T follicular helper cell (primary cell): Measurements from ENCODE around the gene VSTM1.
"Not testable (repeated sequence)": the region's sequence is repeated elsewhere in the genome, so short reads cannot be mapped to it uniquely, and the experiment has no call there.

Experiments
- DNase-seq: peaks from one replicate; pipeline ENCODE4 v3.0.0-alpha.2; 2020; ENCODE audit warnings: low read depth

VSTM1 gene

DNA sequence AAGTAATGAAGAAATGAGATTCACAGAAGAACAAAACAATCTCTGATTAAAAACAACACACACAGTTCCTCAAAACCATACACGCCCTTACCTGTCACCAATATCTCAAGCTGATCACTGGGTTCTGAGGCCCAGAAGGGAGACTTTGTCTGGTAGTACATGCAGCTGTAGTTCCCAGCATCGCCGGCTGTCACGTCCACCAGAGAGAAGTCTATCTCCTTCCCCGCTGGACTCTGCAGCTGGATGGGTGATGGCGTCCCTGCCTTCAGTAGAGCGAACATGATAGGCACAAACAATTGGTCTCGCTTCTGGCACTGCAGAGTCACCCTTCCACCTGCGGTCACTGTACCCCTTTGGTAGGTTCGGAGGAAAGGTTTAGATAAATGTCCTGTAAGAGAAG is 10.1 kb upstream of the VSTM1 start:
- DNase-seq: no peak

DNA sequence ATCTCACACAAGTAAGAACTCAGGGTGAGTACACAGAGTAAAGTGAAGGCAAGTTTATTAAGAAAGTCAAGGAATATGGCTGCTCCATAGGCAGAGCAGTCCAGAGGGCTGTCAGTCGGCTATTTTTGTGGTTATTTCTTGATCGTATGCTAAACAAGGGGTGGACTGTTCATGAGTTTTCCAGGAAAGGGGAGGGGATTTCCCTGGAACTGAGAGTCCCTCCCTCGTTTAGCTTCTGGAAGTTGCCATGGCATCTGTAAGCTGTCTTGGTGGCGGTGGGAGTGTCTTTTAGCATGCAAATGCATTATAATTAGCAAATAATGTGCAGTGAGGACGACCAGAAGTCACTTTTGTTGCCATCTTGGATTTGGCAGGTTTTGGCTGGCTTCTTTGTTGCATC is 5.8 kb upstream of the VSTM1 start:
- no peak for DNase-seq

DNA sequence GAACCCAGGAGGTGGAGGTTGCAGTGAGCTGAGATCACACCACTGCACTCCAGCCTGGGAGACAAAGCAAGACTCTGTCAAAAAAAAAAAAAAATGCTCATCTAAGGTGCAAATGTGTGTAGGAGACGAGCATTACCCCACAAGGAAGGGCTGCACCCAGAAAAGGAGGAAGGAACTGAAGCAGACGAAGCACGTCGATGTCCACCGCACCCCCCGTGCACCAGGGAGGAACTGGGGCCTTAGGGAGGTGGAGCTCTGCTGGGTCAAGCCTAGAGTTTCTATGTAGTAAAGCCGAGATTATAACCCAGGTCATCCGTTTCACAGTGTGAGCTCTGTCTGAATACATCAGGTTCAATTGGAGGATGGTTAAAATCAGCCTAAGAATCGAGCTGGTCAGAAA is 1.1 kb downstream of the VSTM1 start:
- no peak for DNase-seq

DNA sequence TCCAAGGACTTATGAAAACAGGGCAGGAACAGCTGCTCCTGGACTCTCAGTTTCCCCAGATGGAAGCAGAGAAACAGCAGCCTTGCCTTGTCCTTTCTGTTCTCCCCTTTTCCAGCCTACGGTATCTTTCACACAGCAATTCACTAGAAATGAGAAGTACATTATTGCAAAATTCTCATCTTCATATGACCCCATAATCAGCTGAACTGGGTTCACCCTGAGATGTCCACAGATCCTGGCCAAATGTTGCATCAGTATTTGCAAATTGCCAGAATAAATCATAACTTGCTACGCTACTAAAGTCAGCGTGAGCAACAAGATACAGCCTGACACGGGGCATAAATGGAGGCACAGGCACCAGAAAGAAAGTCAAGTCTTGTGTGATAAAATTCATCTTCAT is 16.1 kb downstream of the VSTM1 start:
- no peak for DNase-seq

DNA sequence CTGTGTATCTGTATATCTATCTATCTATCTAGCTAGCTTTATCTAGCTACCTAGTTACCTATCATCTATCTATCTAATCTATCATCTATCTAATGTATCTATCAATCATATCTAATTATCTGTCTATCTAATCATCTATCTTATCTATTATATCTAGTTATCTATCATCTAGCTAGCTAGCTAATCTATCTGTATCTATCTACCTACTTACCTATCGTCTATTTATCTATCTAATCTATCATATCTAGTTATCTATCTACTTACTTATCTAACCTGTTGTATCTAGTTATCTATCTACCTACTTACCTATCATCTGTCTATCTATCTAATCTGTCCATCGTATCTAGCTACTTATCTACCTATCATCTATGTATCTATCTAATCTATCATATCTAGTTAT is 17.9 kb downstream of the VSTM1 start:
- DNase-seq: no peak

DNA sequence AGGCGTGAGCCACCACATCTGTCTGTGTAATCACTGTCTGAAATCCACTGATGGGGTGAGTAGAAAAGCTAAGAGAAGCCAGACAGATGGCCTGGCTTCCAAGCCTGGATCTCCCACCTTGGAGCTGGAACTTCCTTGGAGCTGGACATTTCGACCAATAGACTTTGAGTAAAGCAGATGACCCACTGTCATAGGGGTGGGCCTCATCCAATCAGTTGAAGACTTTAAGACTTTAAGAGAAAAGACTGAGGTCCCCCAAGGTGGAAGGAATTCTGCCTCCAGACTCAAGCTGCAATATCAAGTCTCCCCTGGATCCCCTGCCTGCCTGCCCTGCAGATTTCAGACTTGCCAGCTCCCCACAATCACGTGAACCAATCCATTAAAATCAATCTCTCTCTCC is 20.7 kb downstream of the VSTM1 start:
- no peak for DNase-seq

DNA sequence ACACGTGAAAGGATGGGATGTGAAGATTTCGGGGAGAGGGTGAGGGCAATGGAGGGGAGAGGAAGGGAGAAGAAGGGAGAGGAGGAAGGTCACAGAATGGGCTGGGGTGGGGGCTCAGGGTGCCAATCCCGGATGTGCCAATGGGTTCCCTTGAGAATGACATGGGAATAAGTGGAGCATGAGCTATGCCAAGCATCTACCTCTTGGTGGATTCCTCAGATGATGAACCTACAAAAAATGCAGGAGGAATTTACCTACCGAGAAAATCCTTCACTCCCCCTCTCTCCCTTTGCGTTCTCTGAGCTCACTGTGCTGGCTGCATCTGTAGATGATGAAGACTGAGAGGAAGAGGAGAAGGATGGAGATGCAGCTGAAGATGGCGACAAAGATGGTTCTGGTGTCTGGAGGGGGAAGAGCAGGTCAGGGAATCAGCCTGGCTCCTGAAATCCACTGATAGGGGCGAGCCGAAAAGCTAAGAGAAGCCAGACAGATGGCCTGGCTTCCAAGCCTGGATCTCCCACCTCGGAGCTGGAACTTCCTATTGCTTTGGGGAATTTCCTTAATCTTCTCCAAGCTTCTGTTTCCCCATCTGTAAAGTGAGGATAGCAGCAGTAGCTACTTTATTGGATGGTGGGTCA is 21.6 kb downstream of the VSTM1 start:
- DNase-seq: no peak

DNA sequence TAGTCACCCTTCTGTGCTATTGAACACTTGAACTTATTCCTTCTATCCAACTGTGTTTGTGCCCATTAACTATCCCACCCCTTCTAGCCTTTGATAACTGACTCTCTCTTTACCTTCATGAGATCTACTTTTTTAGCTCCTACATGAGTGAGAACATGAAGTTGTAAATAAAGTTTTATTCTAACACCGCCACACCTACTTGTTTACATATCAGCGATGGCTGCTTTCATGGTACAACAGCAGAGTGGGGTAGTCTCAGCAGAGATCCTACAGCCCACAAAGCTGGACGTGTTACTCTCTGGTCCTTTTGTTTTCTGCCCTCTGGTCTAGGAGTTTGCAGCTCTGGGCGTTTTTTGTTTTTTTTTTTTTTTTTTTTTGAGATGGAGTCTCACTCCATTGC is 23.7 kb downstream of the VSTM1 start:
- no peak for DNase-seq

DNA sequence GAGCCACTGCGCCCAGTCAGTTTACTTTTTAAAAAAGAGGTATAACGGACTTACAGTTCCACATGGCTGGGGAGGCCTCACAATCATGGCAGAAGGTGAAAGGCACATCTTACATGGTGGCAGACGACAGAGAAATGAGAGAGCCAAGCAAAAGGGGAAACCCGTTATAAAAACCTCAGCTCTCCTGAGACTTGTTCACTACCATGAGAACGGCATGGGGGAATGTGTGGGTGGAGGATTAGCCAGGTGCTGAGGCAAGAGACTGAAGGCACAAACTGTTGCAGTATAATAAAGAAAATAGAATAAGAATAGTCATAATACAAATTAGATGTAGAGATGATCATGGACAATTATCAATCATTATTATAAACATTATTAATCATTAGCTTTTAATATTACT is 27.2 kb downstream of the VSTM1 start:
- not testable (repeated sequence) for DNase-seq

DNA sequence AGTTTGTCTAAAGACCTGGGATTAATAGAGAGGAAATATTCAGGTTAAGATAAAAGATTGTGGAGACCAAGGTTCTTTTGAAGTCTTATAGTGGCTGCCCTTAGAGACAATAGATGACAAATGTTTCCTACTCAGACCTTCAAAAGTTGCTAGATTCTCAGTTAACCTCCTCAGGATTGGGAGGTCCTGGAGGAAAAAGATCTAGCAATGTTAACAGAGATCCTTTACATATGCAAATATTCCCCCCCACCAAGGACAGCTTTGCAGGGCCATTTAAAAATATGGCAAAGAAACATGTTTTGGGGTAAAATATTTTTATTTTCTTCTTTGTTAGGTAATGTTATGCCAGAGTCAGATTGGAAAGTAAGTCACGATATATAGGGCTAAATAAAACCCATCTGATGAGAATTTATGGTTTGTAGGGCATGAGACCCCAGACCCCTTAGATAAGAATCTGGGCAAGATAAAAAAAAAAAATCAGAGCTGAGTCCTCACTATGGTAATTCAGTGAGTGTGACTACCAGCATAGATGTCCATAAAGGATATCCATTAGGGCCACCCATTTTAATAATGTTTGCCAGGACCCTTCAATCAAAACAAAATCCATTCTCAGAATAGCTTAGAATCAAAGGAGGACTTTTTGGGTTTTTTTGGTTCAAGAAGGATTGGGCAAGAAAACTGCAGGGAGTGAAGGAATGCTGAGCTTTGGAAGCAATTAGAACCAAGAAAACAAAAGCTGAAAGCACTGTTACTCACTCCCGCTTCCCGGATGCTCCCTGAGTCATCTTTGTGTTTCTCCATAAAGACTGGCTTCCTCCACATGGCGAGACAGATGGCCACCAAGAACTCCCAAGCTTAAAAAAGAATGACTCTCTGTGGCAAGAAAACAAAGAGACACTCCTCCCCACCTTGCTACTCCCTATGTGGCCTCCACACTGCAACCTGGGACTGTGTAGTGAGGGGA is 28.2 kb downstream of the VSTM1 start:
- DNase-seq: no peak

DNA sequence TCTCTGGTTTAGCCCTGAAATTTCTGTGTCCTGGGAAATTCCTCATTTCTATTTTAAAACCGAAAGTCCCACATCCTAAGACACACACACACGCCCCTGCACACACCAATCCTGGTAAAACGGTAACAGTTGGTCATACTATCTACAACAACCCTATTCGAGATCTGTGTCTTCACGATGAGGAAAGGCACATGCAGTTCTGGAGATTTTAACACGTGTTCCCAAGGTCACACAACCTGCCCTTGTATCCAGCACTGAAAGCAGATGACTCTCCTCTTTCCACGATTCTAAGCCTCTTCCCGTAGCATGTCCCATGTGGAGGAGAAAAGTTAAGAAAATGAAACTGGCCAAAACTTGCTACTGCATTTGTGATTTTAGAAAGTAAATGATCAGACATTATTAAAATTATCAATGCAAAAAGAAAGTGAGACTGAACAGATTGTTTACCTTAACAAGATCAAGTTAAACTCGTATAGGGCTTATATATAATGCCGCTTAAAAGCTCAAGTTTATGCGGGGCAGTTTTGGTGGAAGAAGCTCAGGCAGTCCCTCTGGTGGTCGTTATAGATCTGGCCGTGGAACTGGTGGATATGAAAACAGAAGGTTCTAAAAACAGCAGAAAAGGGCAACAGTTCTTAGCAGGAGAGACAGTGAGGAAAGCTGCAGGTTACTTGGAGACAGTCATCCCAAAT is 32.7 kb downstream of the VSTM1 start:
- no peak for DNase-seq

DNA sequence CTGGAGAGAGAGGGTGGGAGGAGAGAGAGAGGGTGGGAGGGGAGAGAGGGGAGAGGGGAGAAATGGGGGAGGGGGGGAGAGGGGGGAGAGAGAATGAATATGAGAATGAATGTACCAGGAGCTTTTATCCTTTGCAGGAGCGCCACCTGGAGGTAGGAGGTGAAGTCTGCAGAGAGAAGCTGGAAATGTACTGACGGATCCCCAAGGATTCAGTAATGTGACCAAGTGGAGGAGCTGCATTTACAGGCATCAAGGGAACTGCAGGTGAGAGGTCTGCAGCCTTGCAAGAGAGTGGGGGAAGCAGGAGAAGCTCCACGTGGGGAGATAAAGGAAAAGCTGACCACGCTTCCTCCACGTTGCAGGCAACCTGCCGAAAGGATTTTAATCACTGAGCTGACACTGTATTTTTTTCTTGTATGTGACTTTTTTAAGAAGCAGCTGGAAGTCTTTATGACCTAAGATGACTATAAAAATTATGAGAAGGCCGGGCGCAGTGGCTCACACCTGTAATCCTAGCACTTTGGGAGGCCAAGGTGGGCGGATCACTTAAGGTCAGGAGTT is 33.7 kb downstream of the VSTM1 start:
- peak; percentile 34 for DNase-seq

DNA sequence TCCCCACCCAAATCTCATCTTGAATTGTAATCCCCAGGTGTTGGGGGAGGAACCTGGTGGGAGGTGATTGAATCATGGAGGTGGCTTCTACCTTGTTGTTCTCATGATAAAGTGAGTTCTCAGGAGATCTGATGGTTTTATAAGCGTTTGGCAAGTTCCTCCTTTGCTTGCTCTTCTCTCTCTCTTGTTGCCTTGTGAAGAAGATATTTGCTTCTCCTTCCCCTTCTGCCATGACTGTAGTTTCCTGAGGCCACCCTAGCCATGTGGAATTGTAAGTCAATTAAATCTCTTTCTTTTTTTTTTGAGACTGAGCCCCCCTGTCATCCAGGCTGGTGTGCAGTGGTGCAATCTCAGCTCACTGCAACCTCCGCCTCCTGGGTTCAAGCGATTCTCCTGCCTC is 34.4 kb downstream of the VSTM1 start:
- DNase-seq: no peak

DNA sequence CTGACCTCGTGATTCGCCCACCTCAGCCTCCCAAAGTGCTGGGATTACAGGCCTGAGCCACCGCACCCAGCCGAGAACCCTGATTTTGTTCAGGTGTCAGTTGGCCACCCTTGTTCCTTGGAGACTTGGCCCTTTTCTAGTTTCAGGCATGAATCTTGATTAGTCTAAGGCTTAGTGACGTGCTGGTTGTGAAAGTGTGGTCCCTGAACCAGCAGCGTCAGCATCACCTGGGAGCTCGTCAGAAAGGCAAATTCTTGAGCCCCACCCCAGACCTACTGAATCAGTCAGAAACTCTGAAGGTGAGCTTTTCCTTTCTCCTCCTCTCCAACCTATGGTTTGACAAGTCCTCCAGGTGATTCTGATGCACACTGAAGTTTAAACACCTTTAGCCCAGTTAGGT is 37.0 kb downstream of the VSTM1 start:
- DNase-seq: no peak

DNA sequence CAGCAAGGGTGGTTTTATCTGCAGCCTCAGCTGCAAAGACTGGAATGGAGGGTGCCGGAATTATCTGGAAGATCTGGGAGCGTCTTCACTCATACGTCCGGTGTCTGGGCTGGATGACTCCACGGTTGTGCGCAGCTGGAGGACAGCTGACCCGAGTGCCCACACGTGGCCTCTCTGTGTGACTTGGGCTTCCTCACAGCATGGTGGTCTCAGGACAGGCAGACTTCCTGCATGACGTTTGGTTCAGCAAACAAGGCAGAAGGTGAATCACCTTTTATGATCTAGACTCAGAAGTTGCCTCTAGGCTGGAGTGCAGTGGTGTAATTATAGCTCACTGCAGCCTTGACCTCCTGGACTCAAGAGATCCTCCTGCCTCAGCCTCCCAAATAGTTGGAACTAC is 39.0 kb downstream of the VSTM1 start:
- no peak for DNase-seq

DNA sequence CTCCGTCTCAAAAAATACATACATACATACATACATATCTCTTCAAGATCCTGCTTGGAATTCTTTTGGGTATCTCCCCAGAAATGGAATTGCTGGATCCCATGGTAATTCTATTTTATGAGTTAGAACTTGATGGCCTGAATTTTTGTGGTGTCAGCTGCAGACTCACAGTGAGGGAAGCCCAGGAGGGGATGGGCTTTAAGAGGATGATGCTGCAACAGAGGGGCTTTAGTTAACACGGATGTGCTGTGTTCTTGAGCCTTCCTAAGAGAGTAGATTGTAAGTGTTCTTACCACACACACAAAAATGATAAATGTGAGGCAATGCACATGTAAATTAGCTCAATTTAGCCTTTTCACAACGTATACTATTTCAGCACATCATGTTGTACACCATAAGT is 40.5 kb downstream of the VSTM1 start:
- DNase-seq: no peak

DNA sequence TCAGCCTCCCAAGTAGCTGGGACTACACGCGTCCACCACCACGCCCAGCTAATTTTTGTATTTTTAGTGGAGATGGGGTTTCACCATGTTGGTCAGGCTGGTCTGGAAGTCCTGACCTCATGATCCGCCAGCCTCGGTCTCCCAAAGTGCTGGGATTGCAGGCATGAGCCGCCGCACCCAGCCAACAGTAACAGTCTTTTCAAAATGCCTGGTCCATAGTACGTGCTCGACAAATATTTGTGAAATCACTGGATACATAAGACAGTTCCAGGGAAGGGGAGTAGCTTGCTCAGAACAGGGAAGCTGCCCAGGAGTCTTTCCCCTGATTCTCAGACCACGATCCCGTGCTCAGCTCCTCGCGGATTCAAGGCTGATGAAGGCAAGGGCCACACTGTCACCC is 41.8 kb downstream of the VSTM1 start:
- DNase-seq: no peak

DNA sequence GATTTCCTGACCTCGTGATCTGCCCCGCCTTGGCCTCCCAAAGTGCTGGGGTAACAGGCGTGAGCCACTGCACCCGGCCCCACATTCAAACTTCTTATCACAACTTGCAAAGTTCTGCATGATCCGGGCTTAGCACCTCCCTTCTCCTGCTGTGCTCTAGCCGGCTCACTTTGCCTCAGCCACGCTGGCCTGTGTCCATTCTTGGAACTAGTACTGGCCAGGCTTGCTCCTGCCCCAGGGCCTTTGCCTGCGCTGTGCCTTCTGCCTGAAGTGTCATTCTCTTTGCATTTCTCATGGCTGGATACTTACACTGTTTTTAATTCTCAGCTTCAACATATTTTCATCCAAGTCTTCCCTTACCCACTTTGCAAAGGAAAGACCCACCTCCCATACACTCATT is 42.3 kb downstream of the VSTM1 start:
- no peak for DNase-seq

DNA sequence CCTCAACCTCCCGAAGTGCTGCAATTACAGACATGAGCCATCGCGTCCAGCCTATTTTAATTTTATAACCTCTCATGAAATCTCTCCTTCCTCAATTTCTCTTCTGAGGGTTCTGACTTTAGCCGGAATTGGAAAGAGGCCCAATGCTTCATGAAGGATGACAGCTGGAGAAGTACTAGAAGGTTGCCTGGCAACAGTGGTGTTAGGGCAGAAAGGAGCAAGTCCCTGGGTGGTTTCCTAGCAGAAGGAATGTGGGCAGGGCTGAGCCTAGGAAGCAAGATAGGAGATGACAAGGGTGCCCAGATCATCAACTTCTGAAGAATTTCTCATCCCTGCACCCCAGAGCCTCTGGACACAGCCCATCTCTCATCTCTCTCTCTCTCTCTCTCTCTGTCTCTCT is 46.4 kb downstream of the VSTM1 start:
- no peak for DNase-seq

DNA sequence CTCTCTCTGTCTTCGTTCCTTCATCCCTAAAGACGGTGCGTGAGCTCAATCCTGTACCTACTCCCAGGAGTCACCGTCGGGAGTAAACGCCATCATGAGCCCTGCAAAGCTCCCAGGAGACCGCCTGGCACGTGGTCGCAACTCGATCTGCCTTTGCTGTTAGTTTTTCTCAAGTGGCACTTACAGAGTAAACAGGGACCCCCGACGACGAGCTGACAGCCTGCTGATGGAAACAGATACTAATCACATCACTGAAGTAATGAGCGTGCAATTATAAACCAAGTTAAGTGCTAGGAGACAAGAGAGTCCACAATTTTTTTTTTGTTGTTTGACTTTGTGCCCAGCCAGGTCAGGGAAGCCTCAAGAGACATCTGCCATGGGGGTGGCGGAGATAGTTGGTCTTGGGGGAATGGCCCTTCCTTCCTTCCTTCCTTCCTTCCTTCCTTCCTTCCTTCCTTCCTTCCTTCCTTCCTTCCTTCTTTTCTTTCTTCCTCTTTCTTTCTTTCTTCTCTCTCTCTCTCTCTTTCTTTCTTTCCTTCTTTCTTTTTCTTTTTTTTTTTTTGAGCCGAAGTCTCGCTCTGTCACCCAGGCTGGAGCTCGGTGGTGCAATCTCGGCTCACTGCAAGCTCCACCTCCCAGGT is 48.7 kb downstream of the VSTM1 start:
- DNase-seq: no peak

DNA sequence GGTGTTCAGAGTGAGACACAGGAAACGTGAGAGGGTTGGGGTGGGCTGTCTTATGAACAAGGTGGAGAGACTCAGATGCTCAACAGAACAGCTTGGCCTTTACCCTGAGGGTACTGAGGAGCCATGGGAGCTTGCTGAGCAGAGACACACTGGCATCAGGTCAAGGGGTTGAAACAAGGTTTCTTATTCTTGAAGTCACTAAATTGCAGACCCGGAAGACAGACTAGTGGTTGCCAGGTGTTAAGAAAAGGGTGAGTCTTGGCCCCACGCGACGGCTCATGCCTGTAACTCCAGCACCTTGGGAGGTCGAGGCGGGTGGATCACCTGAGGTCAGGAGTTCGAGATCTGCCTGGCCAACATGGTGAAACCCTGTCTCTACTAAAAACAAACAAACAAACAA is 49.8 kb downstream of the VSTM1 start:
- no peak for DNase-seq
